Upper lobe of right lung (tissue), 1 donor: ENCODE measurements around the gene HS6ST3. TPM values are rescaled to one million over a fixed set of nuclear protein-coding genes. Genes with fewer than 3 reads are reported as not detected.

ENCODE experiments used
- ATAC-seq: fragments of 200-7000 bp; cut with Tn5 transposase; one replicate; pipeline ENCODE4 v1.9.1; 2020; ENCODE audit warnings: mild to moderate bottlenecking, moderate library complexity
- DNase-seq: peaks from one replicate; pipeline ENCODE4 v3.0.0-alpha.2; 2020
- H3K27ac ChIP-seq: fragments of 200-600 bp; one replicate; pipeline ENCODE4 v1.8.0; 2022
- H3K27me3 ChIP-seq: fragments of 200-600 bp; one replicate; pipeline ENCODE4 v1.8.0; 2022; ENCODE audit warnings: mild to moderate bottlenecking
- H3K36me3 ChIP-seq: fragments of 200-600 bp; one replicate; pipeline ENCODE4 v1.8.0; 2022
- H3K4me1 ChIP-seq: fragments of 200-600 bp; one replicate; pipeline ENCODE4 v1.8.0; 2022
- H3K4me3 ChIP-seq: fragments of 200-600 bp; one replicate; pipeline ENCODE4 v1.8.0; 2022; ENCODE audit warnings: mild to moderate bottlenecking
- H3K9me3 ChIP-seq: fragments of 200-600 bp; one replicate; pipeline ENCODE4 v1.8.0; 2022
- intact Hi-C: fragments of 100-400 bp; cut with DNase I; formaldehyde crosslinking; loops from one replicate; pipeline ENCODE4 v1.11.0; 2022
- total RNA-seq: library from RNA; stranded (reverse); fragmentation: NEBNext Ultra II Directional; extraction: Animal tissue kit (Norgen Biotek cat#: 25700); gene quantifications from one replicate; pipeline ENCODE4 v1.2.1, GENCODE V29; 2021
- TF ChIP-seq, protein P1 (sequence below): fragments of 200-600 bp; IDR thresholded peaks from one replicate; pipeline ENCODE4 v1.8.0; 2022; ENCODE audit warnings: antibody characterized with exemption
- donor health status: DM: no; HTN: yes; CAD: no; lungs with severe emphysema.

HS6ST3 gene
- total RNA-seq, 1 donor from 2014 or later = not detected

DNA sequence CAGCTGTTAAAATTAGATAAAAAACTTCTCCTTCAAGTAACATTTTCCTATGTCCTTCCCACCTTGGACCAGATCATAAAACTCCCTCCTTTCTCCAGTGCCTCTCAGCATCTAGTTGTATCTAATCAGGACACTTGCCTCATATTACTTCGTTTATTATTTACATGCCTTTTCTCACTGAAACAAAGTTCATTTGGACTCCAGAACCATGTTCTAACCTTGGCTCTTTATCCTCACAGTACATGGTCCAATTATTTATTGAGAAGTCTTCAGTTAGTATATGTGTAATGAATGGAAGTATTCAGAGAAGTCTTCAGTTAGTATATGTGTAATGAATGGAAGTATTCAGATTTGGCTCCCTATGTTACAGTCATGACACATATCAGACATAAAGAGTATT is 561.7 kb downstream of the HS6ST3 start:
- no peaks in the 10 kb centered on the region for H3K27me3 ChIP-seq
- TF ChIP-seq, protein P1, sequence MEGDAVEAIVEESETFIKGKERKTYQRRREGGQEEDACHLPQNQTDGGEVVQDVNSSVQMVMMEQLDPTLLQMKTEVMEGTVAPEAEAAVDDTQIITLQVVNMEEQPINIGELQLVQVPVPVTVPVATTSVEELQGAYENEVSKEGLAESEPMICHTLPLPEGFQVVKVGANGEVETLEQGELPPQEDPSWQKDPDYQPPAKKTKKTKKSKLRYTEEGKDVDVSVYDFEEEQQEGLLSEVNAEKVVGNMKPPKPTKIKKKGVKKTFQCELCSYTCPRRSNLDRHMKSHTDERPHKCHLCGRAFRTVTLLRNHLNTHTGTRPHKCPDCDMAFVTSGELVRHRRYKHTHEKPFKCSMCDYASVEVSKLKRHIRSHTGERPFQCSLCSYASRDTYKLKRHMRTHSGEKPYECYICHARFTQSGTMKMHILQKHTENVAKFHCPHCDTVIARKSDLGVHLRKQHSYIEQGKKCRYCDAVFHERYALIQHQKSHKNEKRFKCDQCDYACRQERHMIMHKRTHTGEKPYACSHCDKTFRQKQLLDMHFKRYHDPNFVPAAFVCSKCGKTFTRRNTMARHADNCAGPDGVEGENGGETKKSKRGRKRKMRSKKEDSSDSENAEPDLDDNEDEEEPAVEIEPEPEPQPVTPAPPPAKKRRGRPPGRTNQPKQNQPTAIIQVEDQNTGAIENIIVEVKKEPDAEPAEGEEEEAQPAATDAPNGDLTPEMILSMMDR = no peak
- H3K4me3 ChIP-seq = no peak overlapping the region

DNA sequence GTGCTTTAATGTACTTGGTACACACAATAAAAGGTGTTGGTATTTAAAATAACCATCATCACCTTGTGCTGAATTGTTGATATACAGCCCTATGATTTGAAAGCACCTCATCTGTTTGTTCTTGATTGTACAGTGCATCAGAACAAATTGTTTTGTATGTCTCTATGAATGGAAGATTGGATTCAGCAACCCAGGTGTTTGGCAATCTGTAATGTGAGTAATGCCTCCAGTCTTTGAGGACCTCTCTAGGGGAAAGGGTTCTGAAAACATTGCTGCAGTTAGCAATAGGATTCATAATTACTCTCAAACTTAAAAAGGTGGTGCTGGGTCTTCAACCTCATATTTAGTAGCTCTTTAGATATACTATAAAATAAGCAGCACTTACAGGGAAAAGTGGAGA is 562.6 kb downstream of the HS6ST3 start:
- Histone ChIP-seq H3K9me3 (no peaks in the 10 kb centered on the region), H3K4me1 (no peaks in the 10 kb centered on the region), H3K27ac (no peak overlapping the region), H3K4me3 (no peak overlapping the region), H3K36me3 (no peaks in the 10 kb centered on the region), H3K27me3 (no peaks in the 10 kb centered on the region)
- ATAC-seq (no peak), DNase-seq (no peak)
- TF ChIP-seq, protein P1 = no peak
- intact Hi-C loops = no loop called here

More for the DNA sequence above, 561.7 kb downstream of the HS6ST3 start:
- DNase-seq = no peak
- Histone ChIP-seq H3K36me3 (no peaks in the 10 kb centered on the region), H3K9me3 (no peaks in the 10 kb centered on the region), H3K27ac (no peak overlapping the region), H3K4me1 (no peaks in the 10 kb centered on the region)
- intact Hi-C loops = no loop called here
- no peak for ATAC-seq

DNA sequence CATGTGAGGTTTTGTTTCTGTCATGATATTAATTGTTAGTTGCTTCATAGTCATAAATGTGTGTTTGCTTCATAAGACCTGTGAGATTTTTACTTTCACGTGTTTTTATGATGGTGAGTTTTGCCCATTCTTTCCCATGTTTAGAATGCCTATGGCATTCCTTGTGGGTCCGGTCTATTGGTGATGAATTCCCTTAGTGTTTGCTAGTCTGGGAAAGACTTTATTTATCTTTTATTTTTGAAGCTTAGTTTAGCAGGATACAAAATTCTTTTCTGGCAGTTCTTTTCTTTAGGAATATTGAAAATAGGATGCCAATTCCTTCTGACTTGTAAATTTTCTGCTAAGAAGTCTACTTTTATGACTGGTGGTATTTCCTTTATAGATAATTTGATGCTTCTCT is 571.7 kb downstream of the HS6ST3 start:
- H3K27me3 ChIP-seq = no peaks in the 10 kb centered on the region
- no peaks in the 10 kb centered on the region for H3K4me1 ChIP-seq
- peaks cover 6% of the 10 kb centered on the region for H3K9me3 ChIP-seq
- H3K36me3 ChIP-seq = no peaks in the 10 kb centered on the region
- ATAC-seq = no peak
- H3K4me3 ChIP-seq = no peak overlapping the region
- DNase-seq = no peak
- TF ChIP-seq, protein P1 = no peak
- H3K27ac ChIP-seq = no peak overlapping the region
- intact Hi-C loops = no loop called here

DNA sequence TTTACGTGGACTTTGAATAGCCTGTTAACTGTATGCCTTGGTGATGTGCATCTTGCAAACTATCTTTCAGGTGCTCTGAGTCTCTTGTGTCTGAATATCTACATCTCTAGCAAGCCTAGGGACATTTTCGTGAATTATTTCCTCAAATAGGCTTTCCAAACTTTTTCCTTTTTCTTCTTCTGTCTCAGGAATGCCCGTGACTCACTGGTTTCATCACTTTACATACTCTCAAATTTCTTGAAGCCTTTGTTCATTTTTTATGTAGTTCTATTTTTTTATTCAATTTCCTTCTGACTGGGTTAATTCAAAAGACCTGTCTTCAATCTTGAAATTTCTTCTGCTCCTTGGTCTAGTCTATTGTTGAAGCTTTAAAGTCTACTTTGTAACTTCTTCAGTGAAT is 572.1 kb downstream of the HS6ST3 start:
- intact Hi-C loops = no loop called here
- H3K27me3 ChIP-seq = no peaks in the 10 kb centered on the region
- H3K4me1 ChIP-seq = no peaks in the 10 kb centered on the region
- no peak for DNase-seq
- H3K9me3 ChIP-seq = peaks cover 6% of the 10 kb centered on the region
- no peaks in the 10 kb centered on the region for H3K36me3 ChIP-seq
- no peak overlapping the region for H3K27ac ChIP-seq
- TF ChIP-seq, protein P1 = no peak
- no peak overlapping the region for H3K4me3 ChIP-seq
- ATAC-seq = no peak

GRCh38 chr13:96667294-96668018 is 577.5 kb downstream of the HS6ST3 start:
- TF ChIP-seq, protein P1 = no peak
- Histone ChIP-seq H3K4me1 (no peaks in the 10 kb centered on the region), H3K36me3 (no peaks in the 10 kb centered on the region), H3K4me3 (no peak overlapping the region), H3K27me3 (no peaks in the 10 kb centered on the region), H3K27ac (no peak overlapping the region), H3K9me3 (no peaks in the 10 kb centered on the region)
- DNase-seq (no peak), ATAC-seq (no peak)
- intact Hi-C loops = no loop called here
